ENCODE results near the gene MRPL33.
A peak's percentile ranks its signal among the peaks of the same experiment; 100 is the strongest.
"Not testable (repeated sequence)": the region's sequence is repeated elsewhere in the genome, so short reads cannot be mapped to it uniquely, and the experiment has no call there.

The MRPL33 gene

GRCh38 chr2:27756091-27756490, 15.4 kb upstream of the MRPL33 start:
- no peak for DNase-seq
- no peaks in the 10 kb centered on the region for H3K4me1 ChIP-seq (ENCODE audit: control insufficient read depth, insufficient read depth, low read length, poor library complexity, severe bottlenecking)

GRCh38 chr2:27756544-27757498, 14.7 kb upstream of the MRPL33 start:
- no peak for DNase-seq
- Histone ChIP-seq H3K27ac (ENCODE audit: insufficient read depth, low read length, poor library complexity, severe bottlenecking) (no peak overlapping the region), H3K4me1 (ENCODE audit: control insufficient read depth, insufficient read depth, low read length, poor library complexity, severe bottlenecking) (no peaks in the 10 kb centered on the region), H3K4me3 (ENCODE audit: insufficient read depth, low read depth, low read length, poor library complexity, severe bottlenecking) (no peak overlapping the region), H3K36me3 (ENCODE audit: control insufficient read depth, insufficient read depth, low read length) (no peaks in the 10 kb centered on the region), H3K9me3 (ENCODE audit: control insufficient read depth, low read length) (no peaks in the 10 kb centered on the region), H3K27me3 (replicated peaks; ENCODE audit: control insufficient read depth, insufficient read depth, low read length, poor library complexity, severe bottlenecking) (peaks cover 3% of the 10 kb centered on the region)

More at GRCh38 chr2:27756091-27756490, 15.4 kb upstream of the MRPL33 start:
- no peak overlapping the region for H3K4me3 ChIP-seq (ENCODE audit: insufficient read depth, low read depth, low read length, poor library complexity, severe bottlenecking)
- H3K36me3 ChIP-seq (ENCODE audit: control insufficient read depth, insufficient read depth, low read length): no peaks in the 10 kb centered on the region
- no peaks in the 10 kb centered on the region for H3K9me3 ChIP-seq (ENCODE audit: control insufficient read depth, low read length)
- H3K27ac ChIP-seq (ENCODE audit: insufficient read depth, low read length, poor library complexity, severe bottlenecking): no peak overlapping the region
- H3K27me3 ChIP-seq (replicated peaks; ENCODE audit: control insufficient read depth, insufficient read depth, low read length, poor library complexity, severe bottlenecking): peaks cover 3% of the 10 kb centered on the region

GRCh38 chr2:27762951-27763906, 8.3 kb upstream of the MRPL33 start:
- H3K4me3 ChIP-seq (ENCODE audit: insufficient read depth, low read depth, low read length, poor library complexity, severe bottlenecking): no peak overlapping the region
- no peaks in the 10 kb centered on the region for H3K36me3 ChIP-seq (ENCODE audit: control insufficient read depth, insufficient read depth, low read length)
- DNase-seq: no peak
- no peaks in the 10 kb centered on the region for H3K9me3 ChIP-seq (ENCODE audit: control insufficient read depth, low read length)
- H3K27me3 ChIP-seq (replicated peaks; ENCODE audit: control insufficient read depth, insufficient read depth, low read length, poor library complexity, severe bottlenecking): no peaks in the 10 kb centered on the region
- H3K4me1 ChIP-seq (ENCODE audit: control insufficient read depth, insufficient read depth, low read length, poor library complexity, severe bottlenecking): no peaks in the 10 kb centered on the region
- H3K27ac ChIP-seq (ENCODE audit: insufficient read depth, low read length, poor library complexity, severe bottlenecking): no peak overlapping the region

- no peak for DNase-seq
- H3K27ac ChIP-seq (ENCODE audit: insufficient read depth, low read length, poor library complexity, severe bottlenecking): no peak overlapping the region
- no peaks in the 10 kb centered on the region for H3K36me3 ChIP-seq (ENCODE audit: control insufficient read depth, insufficient read depth, low read length)
- no peaks in the 10 kb centered on the region for H3K4me1 ChIP-seq (ENCODE audit: control insufficient read depth, insufficient read depth, low read length, poor library complexity, severe bottlenecking)
- H3K27me3 ChIP-seq (replicated peaks; ENCODE audit: control insufficient read depth, insufficient read depth, low read length, poor library complexity, severe bottlenecking): no peaks in the 10 kb centered on the region
- H3K4me3 ChIP-seq (ENCODE audit: insufficient read depth, low read depth, low read length, poor library complexity, severe bottlenecking): no peak overlapping the region
- H3K9me3 ChIP-seq (ENCODE audit: control insufficient read depth, low read length): no peaks in the 10 kb centered on the region
These were observed 7.6 kb upstream of the MRPL33 start for GRCh38 chr2:27763907-27764267.

- DNase-seq; H3K9me3 ChIP-seq (ENCODE audit: control insufficient read depth, low read length); H3K4me3 ChIP-seq (ENCODE audit: insufficient read depth, low read depth, low read length, poor library complexity, severe bottlenecking); H3K27me3 ChIP-seq (replicated peaks; ENCODE audit: control insufficient read depth, insufficient read depth, low read length, poor library complexity, severe bottlenecking); H3K4me1 ChIP-seq (ENCODE audit: control insufficient read depth, insufficient read depth, low read length, poor library complexity, severe bottlenecking); H3K27ac ChIP-seq (ENCODE audit: insufficient read depth, low read length, poor library complexity, severe bottlenecking); H3K36me3 ChIP-seq (ENCODE audit: control insufficient read depth, insufficient read depth, low read length): not testable (repeated sequence)
These were observed 7.0 kb upstream of the MRPL33 start for GRCh38 chr2:27764526-27764925.

- no peaks in the 10 kb centered on the region for H3K9me3 ChIP-seq (ENCODE audit: control insufficient read depth, low read length)
- H3K27ac ChIP-seq (ENCODE audit: insufficient read depth, low read length, poor library complexity, severe bottlenecking): no peak overlapping the region
- no peaks in the 10 kb centered on the region for H3K4me1 ChIP-seq (ENCODE audit: control insufficient read depth, insufficient read depth, low read length, poor library complexity, severe bottlenecking)
- no peaks in the 10 kb centered on the region for H3K36me3 ChIP-seq (ENCODE audit: control insufficient read depth, insufficient read depth, low read length)
- H3K4me3 ChIP-seq (ENCODE audit: insufficient read depth, low read depth, low read length, poor library complexity, severe bottlenecking): peak overlapping the region; percentile 7
- DNase-seq: peak in 2 of 3 donors; percentile 6 to 28
- no peaks in the 10 kb centered on the region for H3K27me3 ChIP-seq (replicated peaks; ENCODE audit: control insufficient read depth, insufficient read depth, low read length, poor library complexity, severe bottlenecking)
These were observed 5.8 kb upstream of the MRPL33 start for GRCh38 chr2:27765621-27766286.

GRCh38 chr2:27766287-27766661, 5.2 kb upstream of the MRPL33 start:
- DNase-seq: no peak
- no peak overlapping the region for H3K4me3 ChIP-seq (ENCODE audit: insufficient read depth, low read depth, low read length, poor library complexity, severe bottlenecking)
- H3K27ac ChIP-seq (ENCODE audit: insufficient read depth, low read length, poor library complexity, severe bottlenecking): no peak overlapping the region
- no peaks in the 10 kb centered on the region for H3K27me3 ChIP-seq (replicated peaks; ENCODE audit: control insufficient read depth, insufficient read depth, low read length, poor library complexity, severe bottlenecking)
- H3K36me3 ChIP-seq (ENCODE audit: control insufficient read depth, insufficient read depth, low read length): no peaks in the 10 kb centered on the region
- H3K4me1 ChIP-seq (ENCODE audit: control insufficient read depth, insufficient read depth, low read length, poor library complexity, severe bottlenecking): peaks cover 3% of the 10 kb centered on the region
- no peaks in the 10 kb centered on the region for H3K9me3 ChIP-seq (ENCODE audit: control insufficient read depth, low read length)

GRCh38 chr2:27771202-27771547, 344 bp upstream of the MRPL33 start:
- H3K36me3 ChIP-seq (ENCODE audit: control insufficient read depth, insufficient read depth, low read length): no peaks in the 10 kb centered on the region
- peaks cover 10% of the 10 kb centered on the region for H3K4me1 ChIP-seq (ENCODE audit: control insufficient read depth, insufficient read depth, low read length, poor library complexity, severe bottlenecking)
- no peaks in the 10 kb centered on the region for H3K27me3 ChIP-seq (replicated peaks; ENCODE audit: control insufficient read depth, insufficient read depth, low read length, poor library complexity, severe bottlenecking)
- H3K27ac ChIP-seq (ENCODE audit: insufficient read depth, low read length, poor library complexity, severe bottlenecking): peak overlapping the region; percentile 92
- peak overlapping the region; percentile 96 for H3K4me3 ChIP-seq (ENCODE audit: insufficient read depth, low read depth, low read length, poor library complexity, severe bottlenecking)
- no peak for DNase-seq
- no peaks in the 10 kb centered on the region for H3K9me3 ChIP-seq (ENCODE audit: control insufficient read depth, low read length)

- H3K4me3 ChIP-seq (ENCODE audit: insufficient read depth, low read depth, low read length, poor library complexity, severe bottlenecking): no peak overlapping the region
- H3K36me3 ChIP-seq (ENCODE audit: control insufficient read depth, insufficient read depth, low read length): no peaks in the 10 kb centered on the region
- no peaks in the 10 kb centered on the region for H3K9me3 ChIP-seq (ENCODE audit: control insufficient read depth, low read length)
- peaks cover 10% of the 10 kb centered on the region for H3K4me1 ChIP-seq (ENCODE audit: control insufficient read depth, insufficient read depth, low read length, poor library complexity, severe bottlenecking)
- peak overlapping the region; percentile 92 for H3K27ac ChIP-seq (ENCODE audit: insufficient read depth, low read length, poor library complexity, severe bottlenecking)
- no peaks in the 10 kb centered on the region for H3K27me3 ChIP-seq (replicated peaks; ENCODE audit: control insufficient read depth, insufficient read depth, low read length, poor library complexity, severe bottlenecking)
- no peak for DNase-seq
These were observed 1.3 kb downstream of the MRPL33 start for GRCh38 chr2:27772804-27773203.

Data from effector memory CD4-positive, alpha-beta T cell (primary cell).